Brain microvascular endothelial cell (primary cell): ENCODE results near the gene MBNL1.

ENCODE experiments used
- DNase-seq: peaks from one replicate; pipeline ENCODE4 v3.0.0-alpha.2; 2020
- H3K27ac ChIP-seq: fragments of 250-450 bp; sonication (Bioruptor Pico); 2 replicates; pipeline ENCODE4 v1.5.1; 2020; ENCODE audit warnings: mild to moderate bottlenecking, moderate library complexity
- H3K27me3 ChIP-seq: fragments of 250-450 bp; sonication (Bioruptor Pico); replicated peaks from 2 replicates; pipeline ENCODE4 v1.5.1; 2020; ENCODE audit warnings: mild to moderate bottlenecking
- H3K36me3 ChIP-seq: fragments of 250-450 bp; sonication (Bioruptor Pico); replicated peaks from 2 replicates; pipeline ENCODE4 v1.5.1; 2020; ENCODE audit warnings: mild to moderate bottlenecking
- H3K4me3 ChIP-seq: 2 replicates; pipeline ENCODE4 v1.5.1; 2011; ENCODE audit warnings: low read depth, mild to moderate bottlenecking, control low read depth, low read length, moderate library complexity
- in situ Hi-C: cut with HindIII; loops from 2 replicates; pipeline ENCODE4 v1.10.0; 2017; ENCODE audit warnings: low sequenced_read_pairs, low pct_ligation_motif_present
- TF ChIP-seq, protein P1 (sequence below): IDR thresholded peaks from 2 replicates; pipeline ENCODE4 v1.5.1; 2011; ENCODE audit warnings: low read depth, mild to moderate bottlenecking, moderate library complexity, low read length, control low read depth, inconsistent platforms; ENCODE audit errors: missing control alignments

Gene MBNL1

DNA sequence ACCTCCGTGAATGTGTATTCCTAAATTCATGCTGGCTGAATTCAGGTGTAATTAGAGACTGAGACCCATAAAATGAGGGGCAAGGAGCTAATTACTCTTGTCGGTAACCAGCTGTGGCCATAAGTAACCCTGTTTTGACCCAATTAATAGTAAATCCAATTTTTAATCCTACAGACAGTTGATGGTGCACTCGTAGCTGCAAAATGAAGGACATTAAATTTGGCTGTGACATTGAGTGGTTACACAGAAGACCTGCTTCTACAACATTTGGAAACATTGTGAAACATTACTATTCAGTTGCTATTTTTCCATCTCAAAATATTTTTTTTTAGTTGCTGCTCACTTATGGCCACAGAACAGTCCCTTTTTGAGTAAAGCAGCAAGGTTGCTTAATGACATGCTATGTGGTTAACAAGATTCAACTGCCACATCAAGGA, 33.0 kb downstream of the MBNL1 start:
- in situ Hi-C loops, result no loop called here
- peaks cover 12% of the 10 kb centered on the region for H3K36me3 ChIP-seq
- no peak overlapping the region for H3K4me3 ChIP-seq
- H3K27ac ChIP-seq, result peak overlapping the region; percentile 68
- TF ChIP-seq, protein P1, sequence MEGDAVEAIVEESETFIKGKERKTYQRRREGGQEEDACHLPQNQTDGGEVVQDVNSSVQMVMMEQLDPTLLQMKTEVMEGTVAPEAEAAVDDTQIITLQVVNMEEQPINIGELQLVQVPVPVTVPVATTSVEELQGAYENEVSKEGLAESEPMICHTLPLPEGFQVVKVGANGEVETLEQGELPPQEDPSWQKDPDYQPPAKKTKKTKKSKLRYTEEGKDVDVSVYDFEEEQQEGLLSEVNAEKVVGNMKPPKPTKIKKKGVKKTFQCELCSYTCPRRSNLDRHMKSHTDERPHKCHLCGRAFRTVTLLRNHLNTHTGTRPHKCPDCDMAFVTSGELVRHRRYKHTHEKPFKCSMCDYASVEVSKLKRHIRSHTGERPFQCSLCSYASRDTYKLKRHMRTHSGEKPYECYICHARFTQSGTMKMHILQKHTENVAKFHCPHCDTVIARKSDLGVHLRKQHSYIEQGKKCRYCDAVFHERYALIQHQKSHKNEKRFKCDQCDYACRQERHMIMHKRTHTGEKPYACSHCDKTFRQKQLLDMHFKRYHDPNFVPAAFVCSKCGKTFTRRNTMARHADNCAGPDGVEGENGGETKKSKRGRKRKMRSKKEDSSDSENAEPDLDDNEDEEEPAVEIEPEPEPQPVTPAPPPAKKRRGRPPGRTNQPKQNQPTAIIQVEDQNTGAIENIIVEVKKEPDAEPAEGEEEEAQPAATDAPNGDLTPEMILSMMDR, result no peak
- no peaks in the 10 kb centered on the region for H3K27me3 ChIP-seq
- no peak for DNase-seq

DNA sequence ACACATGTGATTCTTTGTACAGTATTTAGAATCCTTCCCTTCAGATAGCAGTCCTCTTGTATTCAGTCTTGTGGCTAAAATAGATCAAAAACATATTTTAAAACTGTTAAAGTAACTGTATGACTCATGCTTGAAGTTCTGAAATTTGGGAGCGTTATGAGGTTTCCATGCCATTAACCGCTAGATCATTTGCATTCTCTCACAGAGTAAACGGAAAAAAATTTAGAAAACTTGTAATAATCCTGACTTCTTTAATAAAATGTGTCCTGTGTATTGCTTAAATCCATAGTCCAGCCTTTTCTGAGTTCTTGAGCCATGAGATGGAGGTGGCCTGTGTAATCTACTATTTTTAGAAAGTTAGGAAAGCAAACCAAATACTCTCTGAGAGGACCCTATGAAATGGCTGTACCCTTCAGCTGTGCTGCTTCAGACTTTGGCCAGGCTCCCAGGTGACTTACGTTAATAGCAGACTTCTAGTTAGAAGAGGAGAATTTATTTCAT, 33.8 kb downstream of the MBNL1 start:
- TF ChIP-seq, protein P1, result no peak
- in situ Hi-C loops, result no loop called here
- no peak overlapping the region for H3K4me3 ChIP-seq
- peak; percentile 67 for DNase-seq
- peaks cover 12% of the 10 kb centered on the region for H3K36me3 ChIP-seq
- peak overlapping the region; percentile 68 for H3K27ac ChIP-seq
- no peaks in the 10 kb centered on the region for H3K27me3 ChIP-seq

DNA sequence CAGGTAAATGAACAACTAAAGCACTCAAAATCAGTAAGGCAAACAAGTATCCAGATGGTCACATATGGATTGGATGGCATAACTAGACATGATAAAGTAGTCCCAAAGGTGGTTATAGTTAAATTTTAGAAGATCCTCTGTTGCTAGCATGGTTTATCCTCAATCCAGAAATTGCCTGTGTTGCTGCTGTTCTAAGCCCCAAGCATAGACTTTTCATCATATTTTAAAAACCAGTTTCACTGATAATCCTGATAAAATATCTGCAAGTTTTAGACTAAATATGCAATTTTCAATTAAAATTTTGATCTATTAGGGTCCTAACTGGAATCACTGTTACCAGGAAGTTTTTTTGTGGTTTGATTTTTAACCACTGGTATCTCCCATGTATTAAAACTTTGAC, 35.4 kb downstream of the MBNL1 start:
- H3K36me3 ChIP-seq, result peaks cover 12% of the 10 kb centered on the region
- in situ Hi-C loops, result no loop called here
- TF ChIP-seq, protein P1, result no peak
- H3K4me3 ChIP-seq, result no peak overlapping the region
- no peak for DNase-seq
- H3K27ac ChIP-seq, result no peak overlapping the region
- no peaks in the 10 kb centered on the region for H3K27me3 ChIP-seq

DNA sequence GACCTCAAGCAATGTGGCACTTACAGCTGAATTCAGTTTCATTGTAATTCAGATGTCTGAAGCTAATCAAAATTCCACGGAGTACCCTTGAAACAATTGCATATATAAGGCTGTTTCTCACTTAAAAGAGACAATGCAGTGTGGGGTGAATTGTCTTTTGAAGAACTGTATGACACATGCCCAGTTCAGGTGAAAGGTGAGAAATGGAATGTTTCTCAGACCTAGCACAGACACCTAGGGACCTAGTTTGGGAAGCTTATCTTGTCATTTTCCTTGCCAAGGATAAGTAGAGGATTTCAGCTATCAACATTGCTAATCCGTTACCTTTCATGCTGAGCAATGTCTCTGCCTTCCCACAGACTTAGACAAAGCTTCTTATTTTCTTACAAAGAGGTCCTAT, 36.3 kb downstream of the MBNL1 start:
- no peak for DNase-seq
- H3K4me3 ChIP-seq, result no peak overlapping the region
- H3K27me3 ChIP-seq, result no peaks in the 10 kb centered on the region
- TF ChIP-seq, protein P1, result no peak
- H3K27ac ChIP-seq, result no peak overlapping the region
- peaks cover 4% of the 10 kb centered on the region for H3K36me3 ChIP-seq
- in situ Hi-C loops, result no loop called here

DNA sequence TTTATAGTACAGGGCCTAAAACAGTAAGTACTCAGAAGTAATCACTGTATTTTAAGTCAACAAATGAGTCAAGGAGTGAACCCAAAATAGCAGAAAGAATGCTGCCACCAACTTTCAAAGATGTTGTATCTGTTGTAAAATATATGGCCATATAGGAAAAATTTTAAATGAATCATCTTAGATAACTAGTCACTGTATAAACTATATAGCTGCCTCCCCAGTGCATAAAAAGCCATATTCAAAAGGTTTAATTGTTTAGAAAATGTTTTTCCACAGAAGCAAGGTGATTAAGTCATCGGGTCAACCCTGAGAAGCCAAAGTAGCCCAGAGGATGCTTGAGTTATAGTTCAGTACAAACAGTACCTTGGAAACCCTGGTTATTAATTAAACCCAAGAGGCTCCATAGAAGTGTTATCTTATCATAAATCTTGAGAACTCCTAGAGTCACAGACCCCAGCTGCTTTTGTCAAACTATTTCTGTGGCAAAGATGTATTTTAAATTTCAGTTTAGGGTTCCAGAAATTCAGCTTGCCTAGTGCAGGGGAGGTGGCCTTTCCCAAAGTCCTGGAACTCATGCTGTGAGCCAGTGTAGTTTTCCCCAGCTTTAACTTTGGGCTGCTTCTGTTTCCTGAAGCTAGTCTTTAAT, 39.2 kb downstream of the MBNL1 start:
- TF ChIP-seq, protein P1, result no peak
- in situ Hi-C loops, result no loop called here
- Histone ChIP-seq H3K27me3 (no peaks in the 10 kb centered on the region), H3K4me3 (no peak overlapping the region), H3K27ac (peak overlapping the region; percentile 49), H3K36me3 (no peaks in the 10 kb centered on the region)
- DNase-seq, result peak; percentile 57

DNA sequence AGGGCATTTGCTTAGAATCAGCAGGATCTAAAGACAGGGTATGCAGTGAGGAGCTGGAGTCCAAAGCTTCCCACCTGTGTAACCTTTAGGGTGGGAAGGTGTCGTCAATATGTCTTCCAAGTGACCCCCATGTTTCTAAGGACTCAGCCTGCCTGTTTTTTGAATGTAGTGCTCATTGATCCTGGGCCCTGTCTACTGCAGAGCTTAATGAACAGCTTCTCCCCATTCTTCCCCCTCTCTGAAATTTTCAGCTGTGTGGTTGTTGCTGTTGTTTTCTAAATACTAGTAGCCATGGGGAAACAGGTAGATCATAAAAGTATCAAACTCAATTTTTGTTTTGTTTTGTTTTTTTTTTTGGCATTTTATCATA, 39.7 kb downstream of the MBNL1 start:
- no peaks in the 10 kb centered on the region for H3K27me3 ChIP-seq
- H3K36me3 ChIP-seq, result no peaks in the 10 kb centered on the region
- in situ Hi-C loops, result no loop called here
- DNase-seq, result no peak
- H3K4me3 ChIP-seq, result no peak overlapping the region
- TF ChIP-seq, protein P1, result no peak
- H3K27ac ChIP-seq, result peak overlapping the region; percentile 49
